C4-2B (cell line): ENCODE measurements around the gene SPNS1.

Experiments used
- CTCF ChIP-seq: fragments of 450-650 bp; conservative IDR thresholded peaks from 2 replicates; pipeline ENCODE4 v1.5.1; 2017; ENCODE audit warnings: mild to moderate bottlenecking
- ZFX ChIP-seq: fragments of 450-650 bp; IDR thresholded peaks from 2 replicates; pipeline ENCODE4 v1.6.1; 2017

- TF ChIP-seq CTCF (no peak), ZFX (no peak)
These were observed 17.1 kb downstream of the SPNS1 start for GRCh38 chr16:28991687-28992086.
